Posterior vena cava (tissue), 2 donors: ENCODE data around the gene EHD2. TPM values are rescaled to one million over a fixed set of nuclear protein-coding genes. Genes with fewer than 3 reads are reported as not detected.
"Not testable (repeated sequence)": the region's sequence is repeated elsewhere in the genome, so short reads cannot be mapped to it uniquely, and the experiment has no call there.

Experiments used
- DNase-seq: peaks from one replicate; pipeline ENCODE4 v3.0.0-alpha.2; 2020; ENCODE audit warnings: low spot score
- intact Hi-C, 2 donors: fragments of 100-400 bp; cut with DNase I; formaldehyde crosslinking; loops; one replicate each; pipeline versions ENCODE4 v1.14.1 to v1.14.2; 2022 to 2023
- total RNA-seq, 2 donors: library from RNA; stranded (reverse); fragmentation: NEBNext Ultra II Directional; extraction: Animal tissue kit (Norgen Biotek cat#: 25700); gene quantifications; one replicate each; pipeline ENCODE4 v1.2.1, GENCODE V29; 2021
- donor health status: DM: yes; HTN: yes; CAD: no.
- donor health status: DM: yes; HTN: yes; CAD: no.

The EHD2 gene
- total RNA-seq, 2 donors from 2014 or later = 217 to 235 TPM

DNA sequence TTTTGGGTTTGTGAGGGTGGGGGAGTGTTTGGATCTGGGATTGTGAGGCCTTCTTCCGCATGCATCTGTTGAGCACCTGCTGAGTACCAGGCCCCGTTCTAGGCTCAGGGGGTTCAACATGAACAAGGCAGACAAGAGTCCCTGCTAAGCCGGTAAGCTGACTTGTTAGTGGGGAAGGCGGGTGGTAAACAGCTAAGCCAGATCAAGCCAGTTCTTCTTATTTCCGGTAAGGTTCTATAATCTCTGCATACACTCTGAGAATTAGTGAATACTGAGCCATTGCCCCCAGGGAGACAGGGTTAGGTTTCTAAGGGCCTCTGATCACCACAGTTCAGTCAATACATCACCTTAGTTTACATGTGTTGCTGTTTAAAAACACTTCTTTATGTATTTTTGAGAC lies 9.9 kb upstream of the EHD2 start:
- no peak for DNase-seq
- intact Hi-C loops = loop anchor here in 1 of 2 donors (10.0 kb wide), 1 partner anchor 418 kb away; no protein-coding TSS in a partner anchor

DNA sequence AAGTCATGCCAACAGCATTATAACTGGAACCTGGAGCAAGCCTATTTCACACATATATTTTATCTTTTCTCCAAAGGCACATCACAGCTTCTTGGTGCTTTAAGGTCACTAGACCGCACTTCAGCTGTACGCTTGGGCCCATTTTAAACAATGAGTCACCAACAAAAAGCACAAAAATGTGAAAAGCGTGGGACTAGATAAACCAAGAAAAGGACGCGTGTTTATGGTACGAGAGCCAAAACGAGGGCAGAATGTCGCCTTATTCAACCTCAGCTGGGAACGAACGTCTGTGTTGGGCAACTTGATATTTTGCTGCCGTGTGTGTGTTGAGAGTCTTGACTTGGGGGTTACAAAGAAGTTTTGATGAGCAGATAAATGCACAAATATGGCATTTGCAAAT lies 9.2 kb upstream of the EHD2 start:
- intact Hi-C loops = loop anchor here in 1 of 2 donors (10.0 kb wide), 1 partner anchor 419 kb away; no protein-coding TSS in a partner anchor
- no peak for DNase-seq

DNA sequence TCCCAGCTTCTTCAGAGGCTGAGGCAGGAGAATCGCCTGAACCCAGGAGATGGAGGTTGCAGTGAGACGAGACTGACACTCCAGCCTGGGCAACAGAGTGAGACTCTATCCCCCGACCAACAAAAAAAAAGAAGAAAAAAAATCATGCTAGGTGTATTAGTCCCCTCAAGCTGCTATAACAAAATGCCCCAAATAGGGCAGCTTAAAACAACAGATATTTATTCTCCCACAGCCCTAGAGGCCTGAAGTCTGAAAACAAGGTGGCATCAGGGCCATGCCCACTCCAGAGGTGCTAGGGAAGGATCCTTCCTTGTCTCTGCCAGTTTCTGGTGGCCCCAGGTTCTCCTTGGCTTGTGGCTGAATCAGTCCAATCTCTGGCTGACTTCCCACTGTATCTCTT lies 8.6 kb upstream of the EHD2 start:
- intact Hi-C loops = loop anchor here in 1 of 2 donors (10.0 kb wide), 1 partner anchor 420 kb away; no protein-coding TSS in a partner anchor
- DNase-seq = no peak

DNA sequence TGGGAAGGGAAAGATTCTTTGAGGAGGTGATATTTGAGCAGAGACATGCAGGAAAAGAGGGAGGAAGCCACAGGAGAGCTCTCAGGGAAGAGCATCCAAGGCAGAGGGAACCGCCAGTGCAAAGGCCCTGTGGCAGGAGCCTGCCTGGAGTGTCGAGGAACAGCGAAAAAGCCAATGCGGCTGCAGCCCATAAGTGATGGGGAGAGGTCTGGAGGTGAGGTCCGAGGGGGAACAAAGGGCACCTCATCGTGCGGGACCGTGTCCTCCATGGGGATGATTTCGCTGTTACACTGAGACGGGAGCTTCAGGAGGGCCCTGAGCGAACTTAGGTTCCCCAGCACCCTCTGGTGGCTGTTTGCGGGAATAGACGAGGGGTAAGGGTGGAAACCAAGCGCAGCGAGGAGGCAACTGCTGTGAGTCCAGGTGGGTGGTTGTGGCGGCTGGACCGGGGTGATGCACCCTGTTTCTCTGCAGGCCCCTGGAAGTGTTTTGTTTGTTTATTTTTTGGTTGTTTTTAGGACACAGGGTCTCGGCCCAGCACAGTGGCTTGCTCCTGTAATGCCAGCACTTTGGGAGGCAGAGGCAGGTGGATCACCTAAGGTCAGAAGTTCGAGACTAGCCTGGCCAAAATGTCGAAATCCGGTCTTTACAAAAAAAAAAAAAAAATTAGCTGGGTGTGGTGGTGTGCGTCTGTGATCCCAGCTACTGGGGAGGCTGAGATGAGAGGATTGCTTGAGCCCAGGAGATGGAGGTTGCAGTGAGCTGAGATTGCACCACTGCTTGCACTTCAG lies 5.9 kb upstream of the EHD2 start:
- intact Hi-C loops = loop anchor here in 1 of 2 donors (10.0 kb wide), 1 partner anchor 423 kb away; no protein-coding TSS in a partner anchor
- DNase-seq = peak; percentile 90

DNA sequence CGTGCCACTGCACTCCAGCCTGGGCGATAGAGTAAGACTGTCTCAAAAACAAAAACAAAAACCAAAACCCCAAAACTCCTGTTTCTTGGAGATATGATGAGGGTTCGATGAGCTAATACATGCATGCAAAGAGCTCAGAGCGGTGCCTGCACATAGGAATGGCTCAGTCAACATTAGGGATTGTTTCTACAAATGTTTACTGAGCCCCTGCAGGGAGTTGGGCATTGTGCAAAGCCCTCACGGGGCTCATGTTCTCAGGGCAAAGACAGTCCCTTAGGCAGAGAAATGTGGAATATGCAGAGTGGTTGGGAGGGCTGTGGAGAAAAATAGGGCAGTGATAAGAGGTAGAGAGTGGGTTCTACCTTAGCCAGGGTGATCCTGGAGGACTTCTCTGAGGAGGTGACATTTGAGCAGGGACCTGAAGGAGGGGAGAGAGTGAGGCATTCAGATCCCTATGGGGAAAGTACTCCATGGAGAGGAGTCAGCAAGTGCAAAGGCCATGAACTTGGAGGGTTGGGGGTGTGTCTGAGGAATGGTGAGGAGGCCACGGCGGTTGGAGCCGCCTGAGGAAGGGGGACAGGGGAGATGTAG lies 1.5 kb upstream of the EHD2 start:
- intact Hi-C loops = loop anchor here in 1 of 2 donors (2.0 kb wide), 1 partner anchor 31 kb away; no protein-coding TSS in a partner anchor

DNA sequence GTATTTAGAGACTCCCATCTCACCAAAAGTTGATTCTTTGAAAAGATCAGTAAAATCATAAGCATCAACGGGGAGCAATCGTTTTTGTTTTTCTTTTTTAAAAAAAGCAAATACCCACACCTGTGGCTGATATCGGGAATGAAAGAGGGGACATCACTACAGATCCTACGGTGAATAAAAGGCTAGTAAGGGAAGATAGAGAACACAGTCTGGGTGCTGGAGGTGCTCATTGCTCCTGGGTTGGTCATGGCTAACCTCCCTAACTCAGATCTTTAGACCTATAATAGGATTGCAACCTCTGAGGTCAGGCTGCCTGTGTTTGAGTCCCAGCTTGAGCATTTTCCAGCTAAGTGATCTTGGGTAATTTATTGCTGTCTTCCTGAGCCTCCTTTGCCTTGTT lies 1.1 kb downstream of the EHD2 start:
- DNase-seq = no peak
- intact Hi-C loops = no loop called here

More for the DNA sequence above, 1.5 kb upstream of the EHD2 start:
- DNase-seq = no peak

DNA sequence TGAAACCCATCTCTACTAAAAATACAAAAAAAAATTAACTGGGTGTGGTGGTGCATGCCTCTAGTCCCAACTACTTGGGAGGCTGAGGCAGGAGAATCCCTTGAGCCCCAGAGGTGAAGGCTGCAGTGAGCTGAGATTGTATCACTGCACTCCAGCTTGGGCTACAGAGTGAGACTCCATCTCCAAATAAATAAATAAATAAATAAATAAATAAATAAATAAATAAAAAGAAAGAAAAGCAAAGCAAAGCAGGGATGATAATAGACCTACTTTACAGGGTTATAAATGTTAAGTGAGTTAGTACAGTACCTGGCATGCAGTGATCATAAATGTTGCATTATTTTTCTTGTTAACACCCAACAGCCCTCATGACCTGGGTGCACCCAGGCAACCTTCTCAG lies 1.6 kb downstream of the EHD2 start:
- intact Hi-C loops = loop anchor here in 1 of 2 donors (5.0 kb wide), 1 partner anchor 72 kb away; no protein-coding TSS in a partner anchor
- DNase-seq = not testable (repeated sequence)

DNA sequence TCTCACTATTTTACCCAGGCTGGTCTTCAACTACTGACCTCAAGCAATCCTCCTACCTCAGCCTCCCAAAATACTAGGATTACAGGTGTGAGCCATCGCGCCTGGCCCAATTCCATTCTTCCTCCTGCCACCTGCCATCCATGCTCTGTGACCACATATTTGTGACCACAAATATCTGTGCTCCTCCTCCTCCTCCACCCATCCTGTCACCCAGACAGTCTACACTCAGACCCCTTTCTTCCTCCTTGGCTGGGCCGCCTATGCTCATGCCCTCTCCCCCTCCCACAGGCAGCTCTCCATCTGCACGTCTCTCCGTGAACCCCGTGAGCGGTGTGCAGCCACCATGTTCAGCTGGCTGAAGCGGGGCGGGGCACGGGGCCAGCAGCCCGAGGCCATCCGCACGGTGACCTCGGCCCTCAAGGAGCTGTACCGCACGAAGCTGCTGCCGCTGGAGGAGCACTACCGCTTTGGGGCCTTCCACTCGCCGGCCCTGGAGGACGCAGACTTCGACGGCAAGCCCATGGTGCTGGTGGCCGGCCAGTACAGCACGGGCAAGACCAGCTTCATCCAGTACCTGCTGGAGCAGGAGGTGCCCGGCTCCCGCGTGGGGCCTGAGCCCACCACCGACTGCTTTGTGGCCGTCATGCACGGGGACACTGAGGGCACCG lies 3.2 kb downstream of the EHD2 start:
- DNase-seq = no peak
- intact Hi-C loops = loop anchor here in 1 of 2 donors (5.0 kb wide), 1 partner anchor 71 kb away; no protein-coding TSS in a partner anchor

DNA sequence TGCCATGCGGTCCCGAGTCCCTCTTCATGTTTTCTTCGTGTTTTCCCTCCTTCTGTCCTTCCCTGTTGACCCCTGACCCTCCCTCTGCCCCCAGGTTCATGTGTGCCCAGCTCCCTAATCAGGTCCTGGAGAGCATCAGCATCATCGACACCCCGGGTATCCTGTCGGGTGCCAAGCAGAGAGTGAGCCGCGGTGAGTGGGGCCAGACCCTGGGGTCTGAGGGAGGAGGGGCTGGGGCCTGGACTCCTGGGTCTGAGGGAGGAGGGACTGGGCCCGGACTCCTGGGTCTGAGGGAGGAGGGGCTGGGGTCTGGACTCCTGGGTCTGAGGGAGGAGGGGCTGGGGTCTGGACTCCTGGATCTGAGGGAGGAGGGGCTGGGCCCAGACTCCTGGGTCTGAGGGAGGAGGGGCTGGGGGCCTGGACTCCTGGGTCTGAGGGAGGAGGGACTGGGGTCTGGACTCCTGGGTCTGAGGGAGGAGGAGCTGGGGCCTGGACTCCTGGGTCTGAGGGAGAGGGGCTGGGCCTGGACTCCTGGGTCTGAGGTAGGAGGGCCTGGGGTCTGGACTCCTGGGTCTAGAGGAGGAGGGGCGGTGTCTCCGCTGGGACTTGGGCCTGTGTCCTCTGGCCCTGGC lies 5.3 kb downstream of the EHD2 start:
- intact Hi-C loops = loop anchor here in 1 of 2 donors (5.0 kb wide), 1 partner anchor 69 kb away; no protein-coding TSS in a partner anchor
- not testable (repeated sequence) for DNase-seq

DNA sequence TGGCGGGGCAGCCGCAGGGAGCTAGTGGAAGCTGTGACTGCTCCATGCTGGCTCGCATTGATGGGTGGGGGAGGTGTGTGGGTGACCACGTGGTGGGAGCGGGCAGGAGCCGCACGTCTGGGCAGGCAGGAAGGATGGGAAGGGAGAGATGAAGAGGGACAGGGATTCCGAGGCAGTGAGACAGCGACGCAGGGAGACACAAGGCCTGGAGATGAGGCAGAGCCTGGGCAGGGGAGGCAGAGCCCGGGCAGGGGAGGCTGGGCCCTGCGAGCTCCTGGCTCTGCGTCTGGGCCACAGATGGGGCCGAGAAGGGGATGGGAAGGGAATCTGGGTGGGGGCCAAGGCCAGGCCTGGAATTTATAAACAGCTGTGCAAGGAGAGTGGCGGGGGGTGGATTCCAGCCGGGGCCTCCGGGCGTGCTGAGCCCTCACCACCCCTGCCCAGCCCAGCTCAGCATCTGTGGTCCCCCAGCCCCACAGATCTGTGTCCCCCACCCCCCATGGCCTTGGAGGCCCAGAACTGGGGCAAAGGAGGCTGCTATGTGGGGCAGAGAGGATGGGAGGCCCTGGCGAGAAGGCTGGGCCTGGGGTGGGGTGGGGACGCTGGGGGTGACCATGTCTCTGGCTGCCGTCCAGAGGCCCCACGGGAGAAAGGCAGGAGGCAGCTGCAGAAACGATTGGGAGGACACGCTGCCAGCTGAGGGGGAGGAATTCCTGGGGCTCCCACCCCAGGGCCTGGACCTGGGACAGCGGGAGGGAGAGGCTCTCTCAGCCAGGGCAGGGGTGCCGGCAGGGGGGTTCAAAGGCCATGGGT lies 6.0 kb downstream of the EHD2 start:
- peak; percentile 96 for DNase-seq
- intact Hi-C loops = loop anchor here in 1 of 2 donors (5.0 kb wide), 1 partner anchor 68 kb away; no protein-coding TSS in a partner anchor

DNA sequence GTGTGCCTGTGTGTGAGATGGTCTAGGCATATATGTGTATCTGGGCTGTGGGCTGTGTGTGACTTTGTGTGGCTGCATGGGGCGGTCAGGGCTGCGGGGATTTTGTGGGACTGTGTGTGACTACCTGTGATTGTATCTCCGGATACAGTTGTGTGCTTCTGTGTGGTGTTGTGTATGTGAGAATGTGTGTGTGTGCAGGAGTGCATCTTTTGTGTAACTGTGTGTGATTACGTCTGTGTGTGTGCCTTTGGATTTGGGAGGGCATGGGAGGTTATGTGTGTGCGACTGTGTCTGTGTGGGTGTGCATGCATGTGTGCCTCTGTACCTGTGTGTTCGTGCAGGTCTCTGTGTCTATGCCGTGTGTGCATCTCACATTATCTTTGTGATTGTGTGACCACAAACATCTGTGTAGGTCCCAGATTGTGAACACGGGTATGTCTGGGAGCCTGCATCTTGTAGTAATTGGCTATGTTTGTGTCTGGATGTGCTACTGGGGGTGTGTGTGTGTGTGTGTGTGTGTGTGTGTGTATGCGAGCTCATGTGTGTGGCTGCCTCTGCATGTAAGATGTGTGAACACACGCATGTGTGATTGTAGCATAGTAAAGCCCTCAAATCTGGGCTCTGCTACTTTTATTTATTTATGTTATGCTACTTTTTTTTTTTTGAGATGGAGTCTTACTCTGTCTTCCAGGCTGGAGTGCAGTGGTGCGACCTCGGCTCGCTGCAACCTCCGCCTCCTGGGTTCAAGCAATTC lies 7.6 kb downstream of the EHD2 start:
- DNase-seq = no peak
- intact Hi-C loops = no loop called here

DNA sequence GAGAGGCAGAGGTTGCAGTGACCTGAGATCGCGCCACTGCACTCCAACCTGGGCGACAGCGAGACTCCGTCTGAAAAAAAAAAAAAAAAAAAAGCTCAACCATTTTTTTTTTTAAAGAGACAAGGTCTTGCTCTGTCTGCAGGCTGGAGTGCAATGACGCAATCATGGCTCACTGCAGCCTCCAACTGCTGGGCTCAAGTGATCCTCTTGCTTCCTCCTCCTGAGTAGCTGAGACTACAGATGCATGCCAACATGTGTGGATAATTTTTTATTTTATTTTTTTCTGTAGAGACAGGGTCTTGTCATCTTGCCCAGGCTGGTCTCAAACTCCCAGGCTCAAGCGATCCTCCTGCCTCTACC lies 10.3 kb downstream of the EHD2 start:
- intact Hi-C loops = no loop called here
- peak; percentile 91 for DNase-seq

DNA sequence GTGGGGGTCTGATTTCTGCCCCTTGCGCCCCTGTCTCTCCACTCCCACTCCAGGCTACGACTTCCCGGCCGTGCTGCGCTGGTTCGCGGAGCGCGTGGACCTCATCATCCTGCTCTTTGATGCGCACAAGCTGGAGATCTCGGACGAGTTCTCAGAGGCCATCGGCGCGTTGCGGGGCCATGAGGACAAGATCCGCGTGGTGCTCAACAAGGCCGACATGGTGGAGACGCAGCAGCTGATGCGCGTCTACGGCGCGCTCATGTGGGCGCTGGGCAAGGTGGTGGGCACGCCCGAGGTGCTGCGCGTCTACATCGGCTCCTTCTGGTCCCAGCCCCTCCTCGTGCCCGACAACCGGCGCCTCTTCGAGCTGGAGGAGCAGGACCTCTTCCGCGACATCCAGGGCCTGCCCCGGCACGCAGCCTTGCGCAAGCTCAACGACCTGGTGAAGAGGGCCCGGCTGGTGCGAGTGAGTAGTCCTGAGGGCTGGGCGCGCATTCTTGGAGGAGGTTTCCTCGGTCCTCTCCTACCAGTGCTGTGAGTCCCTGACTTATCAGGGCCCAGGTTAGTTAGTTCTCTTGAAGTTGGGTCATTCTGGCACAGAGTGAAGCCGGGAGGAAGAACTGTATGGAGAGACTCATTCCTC lies 12.7 kb downstream of the EHD2 start:
- DNase-seq = no peak
- intact Hi-C loops = no loop called here

DNA sequence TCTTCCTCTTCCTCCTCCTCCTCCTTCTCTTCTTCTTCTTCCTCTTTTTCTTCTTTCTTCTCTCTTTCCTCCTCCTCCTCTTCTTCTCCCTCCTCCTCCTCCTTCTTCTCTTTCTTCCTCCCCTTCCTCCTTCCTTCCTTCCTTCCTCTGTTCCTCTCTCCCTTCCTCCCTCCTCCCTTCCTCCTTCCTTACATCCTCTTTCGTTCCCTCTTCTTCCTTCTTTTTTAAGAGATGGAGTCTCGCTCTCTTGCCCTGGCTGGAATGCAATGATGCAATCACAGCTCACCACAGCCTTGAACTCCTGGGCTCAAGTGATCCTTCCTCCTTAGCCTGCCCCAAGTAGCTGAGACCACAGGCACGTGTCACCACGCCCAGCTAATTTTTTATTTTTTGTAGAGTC lies 13.2 kb downstream of the EHD2 start:
- intact Hi-C loops = no loop called here
- no peak for DNase-seq

DNA sequence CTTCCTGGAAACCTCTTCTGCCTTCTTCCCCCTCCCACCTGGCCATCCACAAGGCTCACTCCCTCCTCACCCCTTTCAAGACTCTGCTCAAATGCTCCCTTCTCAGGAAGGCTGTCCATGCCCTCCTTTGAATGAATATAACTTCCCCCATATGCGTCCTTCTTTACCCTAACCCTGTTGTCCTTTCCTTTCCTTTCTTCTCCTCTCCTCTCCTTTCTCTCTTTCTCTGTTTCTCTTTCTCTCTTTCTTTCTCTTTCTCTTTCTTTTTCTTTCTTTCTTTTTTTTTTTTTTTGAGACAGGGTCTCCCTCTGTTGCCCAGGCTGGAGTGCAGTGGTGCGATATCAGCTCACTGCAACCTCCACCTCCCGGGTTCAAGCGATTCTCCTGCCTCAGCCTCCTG lies 15.1 kb downstream of the EHD2 start:
- DNase-seq, intact Hi-C loops: not testable (repeated sequence)

DNA sequence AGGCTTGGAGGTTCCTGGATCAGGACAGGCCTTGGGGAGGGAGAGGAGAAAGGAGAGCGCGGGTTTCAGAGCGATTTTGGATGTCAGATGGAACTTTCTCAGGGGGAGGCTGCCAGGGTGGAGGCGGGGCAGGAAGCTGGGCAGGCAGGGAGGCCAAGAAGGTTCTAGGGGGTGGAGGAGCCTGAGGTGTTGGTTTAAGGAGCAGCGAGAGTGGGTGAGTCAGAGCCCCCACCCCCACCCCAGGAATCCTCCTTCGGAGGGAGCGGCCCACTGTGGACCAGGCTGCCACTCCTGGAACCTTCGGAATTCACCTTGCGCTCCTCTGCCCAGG lies 16.2 kb downstream of the EHD2 start:
- intact Hi-C loops = no loop called here
- DNase-seq = peak; percentile 88

DNA sequence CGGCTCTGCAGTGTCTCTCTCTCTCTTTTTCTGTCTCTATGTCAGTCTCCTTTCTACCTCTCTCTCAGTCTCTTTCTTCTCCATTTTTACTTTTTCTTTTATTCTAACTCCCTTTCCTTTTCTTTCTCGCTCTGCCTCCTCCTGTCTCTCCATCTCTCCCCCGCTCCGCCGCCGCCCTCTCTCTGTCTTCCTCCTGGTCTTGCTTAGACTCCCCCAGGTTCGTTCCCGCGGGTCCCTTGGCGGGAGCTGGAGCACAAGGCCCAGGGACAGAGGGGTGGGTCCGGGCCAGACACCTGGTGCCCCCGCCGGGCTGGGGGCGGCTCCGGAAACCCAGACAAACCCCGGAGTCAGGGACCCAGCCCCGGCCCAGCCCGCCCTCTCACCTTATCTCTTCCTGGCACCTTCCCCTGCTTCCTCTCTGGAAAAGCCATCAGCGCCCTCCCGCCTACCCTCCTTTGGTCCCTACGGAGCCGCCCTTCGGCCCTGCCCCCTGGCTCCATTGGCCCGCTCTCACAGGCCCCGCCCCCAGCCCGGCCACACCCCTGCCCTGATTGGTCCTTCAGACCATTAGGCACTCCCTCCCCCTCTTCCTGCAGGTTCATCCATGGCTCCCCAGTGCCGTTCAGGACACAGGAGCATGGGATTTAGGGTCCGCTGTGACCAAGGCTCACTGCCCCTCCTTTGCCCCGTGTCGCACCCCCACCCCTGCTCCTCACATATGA lies 16.7 kb downstream of the EHD2 start:
- DNase-seq = peak; percentile 89
- intact Hi-C loops = no loop called here
